ENCODE results near the gene MED27.

- TF ChIP-seq CTCF (IDR thresholded peaks at IDR 0.05) = no peak
- TF ChIP-seq POLR2A (IDR thresholded peaks at IDR 0.05) = no peak
Observed at GRCh38 chr9:132031467-132032237, 48.0 kb downstream of the MED27 start.
